KG1 (cell line): ENCODE data around the gene MGAT1.
A peak's percentile ranks its signal among the peaks of the same experiment; 100 is the strongest.
"Not testable (repeated sequence)": the region's sequence is repeated elsewhere in the genome, so short reads cannot be mapped to it uniquely, and the experiment has no call there.

Experiments used
- DNase-seq: peaks from one replicate; lab custom pipeline; 2025; lab: John Stamatoyannopoulos, UW

The MGAT1 gene

GRCh38 chr5:180802325-180803180 lies at the start of gene MGAT1:
Gene MGAT1 (minus strand): TSS chr5:180802806. CDS start chr5:180792971, 9,835 bp downstream.
- peak; percentile 56 for DNase-seq

DNA sequence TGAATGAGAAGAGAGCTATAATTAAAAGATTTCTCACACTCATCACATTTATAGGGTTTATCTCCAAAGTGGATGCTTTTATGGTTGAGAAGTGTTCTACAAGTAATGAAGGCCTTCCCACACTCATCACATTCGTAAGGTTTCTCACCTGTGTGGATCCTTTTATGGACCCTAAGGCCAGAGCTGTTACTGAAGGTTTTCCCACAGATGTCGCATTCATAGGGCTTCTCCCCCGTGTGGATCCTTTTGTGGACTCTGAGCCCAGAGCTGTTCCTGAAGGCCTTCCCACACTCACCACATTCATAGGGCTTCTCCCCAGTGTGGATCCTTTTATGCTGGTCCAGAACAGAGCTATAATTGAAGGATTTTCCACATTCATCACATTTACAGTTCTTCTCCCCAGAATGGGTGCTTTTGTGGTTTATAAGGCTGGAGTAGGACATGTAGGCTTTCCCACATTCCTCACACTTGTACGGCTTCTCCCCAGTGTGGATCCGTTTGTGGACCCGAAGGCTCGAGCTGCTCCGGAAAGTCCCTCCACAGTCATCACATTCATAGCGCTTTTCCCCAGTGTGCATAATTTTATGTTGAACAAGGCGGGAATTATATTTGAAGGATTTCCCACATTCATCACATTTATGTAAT lies 48.0 kb upstream of the MGAT1 start:
- DNase-seq: no peak

GRCh38 chr5:180849827-180850226 lies 47.2 kb upstream of the MGAT1 start:
- no peak for DNase-seq

DNA sequence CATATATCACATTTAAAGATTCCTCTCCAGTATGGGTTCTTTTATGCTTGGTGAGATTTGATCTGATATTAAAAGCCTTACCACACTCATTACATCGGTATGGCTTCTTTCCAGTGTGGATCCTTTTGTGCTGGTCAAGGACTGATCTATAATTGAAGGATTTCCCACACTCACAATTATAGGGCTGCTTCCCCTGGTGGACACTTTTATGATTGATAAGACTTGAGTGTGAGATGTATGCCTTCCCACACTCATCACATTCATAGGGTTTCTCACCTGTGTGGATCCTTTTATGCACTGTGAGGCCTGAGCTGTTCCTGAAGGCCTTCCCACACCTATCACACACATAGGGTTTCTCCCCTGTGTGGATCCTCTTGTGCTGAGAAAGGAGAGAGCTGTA lies 46.3 kb upstream of the MGAT1 start:
- DNase-seq: no peak

- no peak for DNase-seq
Measured at GRCh38 chr5:180848265-180848664, 45.7 kb upstream of the MGAT1 start.

DNA sequence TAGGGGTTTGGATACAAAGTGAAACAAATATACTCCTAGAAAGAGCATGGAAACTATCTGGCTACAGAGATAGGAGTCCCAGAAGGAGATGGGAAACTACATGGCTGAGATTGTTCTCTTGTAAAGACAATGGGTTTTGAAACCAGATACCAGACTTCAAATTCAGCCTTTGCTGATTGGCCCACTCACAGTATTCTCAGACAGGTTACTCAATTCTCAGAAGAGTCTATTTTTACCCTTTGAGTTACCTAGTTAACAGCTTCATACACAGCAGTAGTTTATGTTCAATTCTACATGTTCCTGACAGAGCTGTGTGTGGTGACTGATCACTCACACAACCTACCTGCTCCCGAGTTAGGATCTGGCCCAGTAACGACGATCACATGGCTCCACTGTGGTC lies 44.4 kb upstream of the MGAT1 start:
- no peak for DNase-seq

- no peak for DNase-seq
Measured at GRCh38 chr5:180844858-180845257, 42.3 kb upstream of the MGAT1 start.

DNA sequence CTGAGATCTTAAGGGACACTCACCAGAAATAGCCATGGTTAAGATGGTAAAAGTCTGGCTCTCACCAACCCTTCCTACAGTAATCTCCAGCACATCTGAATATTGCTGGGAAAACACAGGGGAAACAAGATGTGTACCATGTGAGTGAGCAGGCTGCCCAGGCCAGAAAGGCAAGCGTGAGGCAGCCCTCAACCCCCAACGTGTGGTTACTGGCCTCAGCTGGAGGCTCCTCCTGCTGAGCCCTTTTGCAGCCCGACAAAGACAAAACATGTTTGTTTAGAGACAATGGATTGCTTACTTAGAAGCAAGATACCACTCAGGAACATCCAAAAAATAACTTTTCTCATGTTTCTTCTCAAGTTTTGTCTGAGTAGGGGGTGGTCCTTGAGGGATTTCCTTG lies 41.8 kb upstream of the MGAT1 start:
- DNase-seq: no peak

- DNase-seq: no peak
Measured at GRCh38 chr5:180839935-180840334, 37.3 kb upstream of the MGAT1 start.

DNA sequence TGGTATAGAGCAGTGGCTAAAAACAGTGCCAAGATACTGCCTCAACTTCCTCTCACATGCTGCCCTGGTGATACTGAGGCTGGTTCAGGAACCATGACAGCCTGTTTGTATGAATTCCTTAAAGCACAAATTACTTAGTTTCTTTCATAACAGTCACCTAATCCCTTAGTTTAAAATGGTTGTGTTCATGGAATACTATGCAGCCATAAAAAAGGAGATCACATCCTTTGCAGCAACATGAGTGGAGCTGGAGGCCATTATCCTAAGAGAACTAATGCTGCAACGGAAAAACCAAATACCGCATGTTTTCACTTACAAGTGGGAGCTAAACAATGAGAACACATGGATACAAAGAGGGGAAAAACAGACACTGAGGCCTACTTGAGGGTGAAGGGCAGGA lies 36.6 kb upstream of the MGAT1 start:
- no peak for DNase-seq

DNA sequence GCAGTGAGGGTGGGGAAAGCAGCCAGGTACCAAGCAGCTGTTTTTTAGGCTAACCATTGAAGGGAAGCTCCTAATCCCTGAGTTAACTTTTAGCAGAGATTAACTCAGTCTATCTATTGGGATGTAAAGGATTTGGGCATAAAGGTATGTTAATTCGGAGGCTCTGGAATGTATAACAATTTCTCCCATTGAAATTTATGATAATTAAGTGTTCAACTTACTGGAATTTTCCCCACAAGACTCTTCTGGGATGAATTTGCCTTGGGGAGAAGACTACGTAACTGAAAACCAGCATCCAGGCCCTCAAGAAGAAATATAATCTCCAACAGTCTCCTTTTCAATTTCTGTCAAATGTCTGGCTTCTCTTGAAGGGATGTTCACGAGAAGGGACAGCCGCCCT lies 34.9 kb upstream of the MGAT1 start:
- DNase-seq: no peak

DNA sequence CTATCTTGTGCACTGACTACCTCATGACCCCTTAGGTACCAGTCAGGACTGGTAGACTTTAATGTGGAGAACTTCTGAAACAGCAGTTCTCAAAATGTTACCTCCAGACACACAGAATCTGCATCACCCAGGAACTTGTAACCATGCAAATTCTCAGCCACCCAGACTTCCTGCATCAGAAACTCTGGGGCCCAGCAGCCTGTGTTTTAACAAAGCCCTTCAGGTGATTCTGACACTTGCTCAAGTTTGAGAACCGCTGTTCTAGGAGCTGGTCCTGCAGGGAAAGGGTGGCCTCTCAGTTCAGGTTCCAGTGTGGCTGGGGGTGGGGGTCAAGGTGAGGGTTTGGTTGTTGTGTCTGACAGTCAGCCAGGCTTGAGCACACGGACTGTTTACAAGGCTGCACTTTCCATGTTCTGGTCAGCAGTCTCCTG lies 30.0 kb upstream of the MGAT1 start:
- DNase-seq: no peak

DNA sequence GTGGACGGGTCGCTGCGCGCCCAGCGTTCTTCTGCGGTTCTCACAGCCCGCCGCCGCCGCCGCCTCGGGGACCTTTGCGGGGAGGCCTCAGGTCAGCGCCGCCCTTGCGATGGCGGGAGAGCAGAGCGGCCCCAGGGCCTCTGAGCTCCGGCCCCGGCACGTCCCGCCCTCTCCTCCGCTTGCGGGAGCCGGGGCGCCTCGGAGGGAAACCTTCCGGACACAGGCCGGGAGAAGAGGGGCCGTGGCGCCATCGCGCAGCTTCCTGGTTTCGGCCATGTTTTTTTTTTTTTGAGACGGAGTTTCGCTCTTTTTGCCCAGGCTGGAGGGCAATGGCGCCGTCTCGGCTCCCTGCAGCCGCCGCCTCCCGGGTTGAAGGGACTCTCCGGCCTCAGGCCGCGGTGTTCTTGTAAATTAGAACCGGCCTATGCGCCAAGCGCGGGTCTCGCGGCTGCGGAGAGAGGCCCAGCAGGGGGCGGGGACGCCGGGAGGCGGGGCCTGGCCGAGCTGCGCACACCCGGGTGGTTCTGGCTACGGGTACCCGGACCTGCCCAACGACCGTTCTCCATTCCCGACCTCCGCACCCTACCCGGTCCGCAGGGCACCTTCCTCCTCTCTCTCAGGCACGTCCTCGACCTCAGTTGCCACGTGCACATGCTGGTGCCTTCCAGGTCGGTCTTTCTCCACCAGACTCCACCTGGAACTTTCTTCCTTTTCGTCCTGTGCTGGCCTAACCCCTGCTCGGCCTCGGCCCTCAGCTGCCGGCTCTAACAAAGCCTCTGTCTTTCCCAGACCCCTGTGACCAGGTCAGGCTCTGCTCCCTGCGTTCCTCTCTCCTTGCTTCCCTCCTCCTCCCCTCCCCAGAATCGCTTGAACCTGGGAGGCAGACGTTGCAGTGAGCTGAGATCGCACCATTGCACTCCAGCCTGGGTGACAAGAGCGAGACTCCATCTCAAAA lies 28.8 kb upstream of the MGAT1 start:
- DNase-seq: no peak

DNA sequence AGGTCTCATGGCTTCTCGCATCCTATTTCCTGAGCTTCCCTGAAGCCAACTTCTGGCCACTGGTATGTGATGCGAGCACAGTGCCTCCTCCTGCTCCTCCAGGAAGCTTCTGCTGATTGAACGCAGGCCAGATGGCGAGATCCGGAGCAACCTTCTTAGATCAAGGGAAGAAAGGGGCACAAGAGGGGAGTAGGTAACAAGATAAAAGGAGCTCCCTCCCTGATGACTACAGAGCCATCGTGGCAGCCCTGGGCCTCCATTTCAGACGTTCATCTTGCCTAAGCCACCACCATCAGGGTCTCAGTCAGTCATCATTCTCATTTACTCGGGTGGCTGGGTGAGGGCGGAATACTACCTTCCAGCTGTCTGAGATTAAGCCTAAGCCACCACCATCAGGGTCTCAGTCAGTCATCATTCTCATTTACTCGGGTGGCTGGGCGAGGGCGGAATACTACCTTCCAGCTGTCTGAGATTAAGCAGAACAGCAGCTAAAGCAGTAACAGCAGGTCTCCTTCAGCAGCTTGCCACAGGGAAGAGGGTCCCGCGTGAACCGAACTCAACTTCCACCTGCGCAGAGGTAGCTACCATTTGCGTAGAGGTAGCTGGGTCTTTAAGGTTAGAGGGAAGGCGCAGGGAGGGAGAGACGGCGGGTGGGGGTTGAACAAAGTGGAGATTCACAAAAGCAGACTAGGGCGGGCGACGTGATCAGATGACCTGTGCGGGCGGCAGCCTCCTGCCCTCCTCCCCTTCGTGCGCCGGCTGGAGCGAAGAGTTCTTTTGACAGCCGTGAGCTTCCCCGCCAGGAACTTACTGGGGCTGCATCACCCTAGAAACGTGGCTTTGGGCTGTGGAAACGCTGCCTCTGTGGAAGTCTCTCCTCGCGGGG lies 27.9 kb upstream of the MGAT1 start:
- no peak for DNase-seq

GRCh38 chr5:180829726-180830125 lies 27.1 kb upstream of the MGAT1 start:
- no peak for DNase-seq

DNA sequence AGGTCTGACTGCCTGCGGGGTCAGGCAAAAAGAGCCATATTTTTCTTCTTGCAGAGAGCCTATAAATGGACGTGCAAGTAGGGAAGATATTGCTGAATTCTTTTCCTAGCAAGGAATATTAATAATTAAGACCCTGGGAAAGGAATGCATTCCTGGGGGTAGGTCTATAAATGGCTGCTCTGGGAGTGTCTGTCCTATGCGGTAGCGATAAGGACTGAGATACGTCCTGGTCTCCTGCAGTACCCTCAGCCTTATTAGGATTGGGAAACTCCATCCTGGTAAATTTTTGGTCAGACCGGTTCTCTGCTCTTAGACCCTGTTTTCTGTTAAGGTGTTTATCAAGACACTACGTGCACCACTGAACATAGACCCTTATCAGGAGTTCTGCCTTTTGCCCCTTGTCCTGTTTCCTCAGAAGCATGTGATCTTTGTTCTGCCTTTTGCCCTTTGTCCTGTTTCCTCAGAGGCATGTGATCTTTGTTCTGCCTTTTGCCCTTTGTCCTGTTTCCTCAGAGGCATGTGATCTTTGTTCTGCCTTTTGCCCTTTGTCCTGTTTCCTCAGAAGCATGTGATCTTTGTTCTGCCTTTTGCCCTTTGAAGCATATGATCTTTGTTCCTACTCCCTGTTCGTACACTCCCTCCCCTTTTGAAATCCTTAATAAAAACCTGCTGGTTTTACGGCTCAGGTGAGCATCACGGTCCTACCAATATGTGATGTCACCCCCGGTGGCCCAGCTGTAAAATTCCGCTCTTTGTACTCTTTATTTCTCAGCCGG lies 26.3 kb upstream of the MGAT1 start:
- DNase-seq: not testable (repeated sequence)

GRCh38 chr5:180827374-180827773 lies 24.8 kb upstream of the MGAT1 start:
- DNase-seq: not testable (repeated sequence)

DNA sequence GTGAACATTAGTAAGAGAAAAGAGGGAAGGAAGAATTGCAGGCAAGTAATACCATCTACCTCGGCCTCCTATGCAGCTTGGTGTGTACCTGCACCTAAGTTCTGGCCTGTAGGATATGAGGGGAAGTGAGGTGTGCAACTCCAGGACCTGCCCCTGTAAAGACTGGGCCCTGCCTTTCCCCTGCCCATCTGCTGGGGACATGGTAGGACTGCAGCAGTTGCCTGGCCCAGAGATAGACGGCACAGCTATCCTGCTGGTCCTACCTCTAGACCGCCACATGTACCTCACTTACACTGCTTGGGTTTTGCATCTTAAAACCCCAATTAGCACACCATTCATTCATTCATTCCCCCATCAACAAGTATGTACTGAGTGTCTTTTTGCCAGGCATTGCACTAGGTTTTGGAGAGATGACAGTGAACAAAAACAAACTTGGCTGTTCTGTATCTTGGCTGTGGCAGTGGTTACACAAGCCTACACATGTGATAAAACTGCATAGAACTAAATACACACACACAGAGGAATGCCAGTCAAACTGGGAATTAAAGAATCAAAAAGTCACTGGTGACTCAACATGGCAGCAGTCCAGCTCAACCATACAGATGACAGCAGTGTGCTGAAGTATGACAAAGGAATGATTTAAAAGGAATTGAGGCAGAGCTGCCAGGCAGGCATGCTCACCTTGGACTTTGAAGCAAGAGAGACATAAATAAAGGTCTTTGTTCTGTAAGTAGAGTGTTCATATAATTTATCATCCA lies 23.3 kb upstream of the MGAT1 start:
- no peak for DNase-seq

GRCh38 chr5:180824630-180825476 lies 22.2 kb upstream of the MGAT1 start:
- no peak for DNase-seq
